Effector memory CD8-positive, alpha-beta T cell (primary cell): ENCODE measurements around the gene FPR2.
A peak's percentile ranks its signal among the peaks of the same experiment; 100 is the strongest.

ENCODE experiments used
- ATAC-seq: fragments of 150-1000 bp; cut with Tn5 transposase; replicated peaks from 2 replicates; pipeline ENCODE4 v1.10.0; 2021; ENCODE audit warnings: mild to moderate bottlenecking, moderate library complexity
- DNase-seq, 3 experiments: peaks; one replicate each; pipeline ENCODE4 v3.0.0; 2021
- H3K27ac Mint-ChIP-seq, 2 donors: one replicate each; pipeline ENCODE4 v1.8.0; 2022; ENCODE audit warnings: mild to moderate bottlenecking in 2 of 2, mixed read lengths in 2 of 2, moderate library complexity in 2 of 2
- H3K27me3 Mint-ChIP-seq, 2 donors: one replicate each; pipeline ENCODE4 v1.8.0; 2022; ENCODE audit warnings: mixed read lengths in 2 of 2
- H3K36me3 Mint-ChIP-seq: one replicate; pipeline ENCODE4 v1.8.0; 2022; ENCODE audit warnings: mild to moderate bottlenecking, moderate library complexity, mixed read lengths; ENCODE audit not compliant: insufficient read depth
- H3K4me1 Mint-ChIP-seq, 2 donors: one replicate each; pipeline ENCODE4 v1.8.0; 2022; ENCODE audit warnings: low read depth in 2 of 2, mixed read lengths in 2 of 2
- H3K4me3 Mint-ChIP-seq, 2 donors: one replicate each; pipeline ENCODE4 v1.8.0; 2022; ENCODE audit warnings: mild to moderate bottlenecking in 2 of 2, mixed read lengths in 2 of 2, moderate library complexity in 2 of 2
- H3K9me3 Mint-ChIP-seq, 2 donors: one replicate each; pipeline ENCODE4 v1.8.0; 2022; ENCODE audit warnings: mixed read lengths in 2 of 2

Gene FPR2

GRCh38 chr19:51807925-51808324 lies 46.9 kb downstream of the FPR2 start:
- ATAC-seq (no peak), DNase-seq (no peak)
- H3K27ac Mint-ChIP-seq: no peak overlapping the region
- peaks cover 7% of the 10 kb centered on the region in 2 donors for H3K9me3 Mint-ChIP-seq
- no peaks in the 10 kb centered on the region for H3K4me1 Mint-ChIP-seq
- no peaks in the 10 kb centered on the region for H3K27me3 Mint-ChIP-seq
- H3K36me3 Mint-ChIP-seq: no peaks in the 10 kb centered on the region
- H3K4me3 Mint-ChIP-seq: no peak overlapping the region

GRCh38 chr19:51808333-51808986 lies 47.5 kb downstream of the FPR2 start:
- DNase-seq (no peak), ATAC-seq (no peak)
- Mint-ChIP-seq H3K36me3 (no peaks in the 10 kb centered on the region), H3K27ac (no peak overlapping the region), H3K27me3 (no peaks in the 10 kb centered on the region), H3K4me3 (no peak overlapping the region), H3K4me1 (no peaks in the 10 kb centered on the region), H3K9me3 (peaks cover 4 to 7% of the 10 kb centered on the region in 2 donors)

- ATAC-seq: no peak
- H3K9me3 Mint-ChIP-seq: peaks cover 4 to 7% of the 10 kb centered on the region in 2 donors
- DNase-seq: no peak
- H3K4me3 Mint-ChIP-seq: no peak overlapping the region
- no peaks in the 10 kb centered on the region for H3K4me1 Mint-ChIP-seq
- no peak overlapping the region for H3K27ac Mint-ChIP-seq
- no peaks in the 10 kb centered on the region for H3K36me3 Mint-ChIP-seq
- H3K27me3 Mint-ChIP-seq: no peaks in the 10 kb centered on the region
These were observed 48.8 kb downstream of the FPR2 start for GRCh38 chr19:51809787-51810186.

GRCh38 chr19:51810223-51810622 lies 49.2 kb downstream of the FPR2 start:
- Mint-ChIP-seq H3K4me3 (no peak overlapping the region), H3K4me1 (no peaks in the 10 kb centered on the region), H3K27ac (no peak overlapping the region), H3K36me3 (no peaks in the 10 kb centered on the region), H3K27me3 (no peaks in the 10 kb centered on the region), H3K9me3 (peaks cover 4 to 7% of the 10 kb centered on the region in 2 donors)
- no peak for DNase-seq
- ATAC-seq: no peak

- H3K4me3 Mint-ChIP-seq: no peak overlapping the region
- H3K27me3 Mint-ChIP-seq: no peaks in the 10 kb centered on the region
- ATAC-seq (peak; percentile 16), DNase-seq (no peak)
- peaks cover 4 to 7% of the 10 kb centered on the region in 2 donors for H3K9me3 Mint-ChIP-seq
- no peaks in the 10 kb centered on the region for H3K4me1 Mint-ChIP-seq
- no peak overlapping the region for H3K27ac Mint-ChIP-seq
- no peaks in the 10 kb centered on the region for H3K36me3 Mint-ChIP-seq
These were observed 50.4 kb downstream of the FPR2 start for GRCh38 chr19:51811344-51811743.

- no peaks in the 10 kb centered on the region for H3K4me1 Mint-ChIP-seq
- no peak for ATAC-seq
- DNase-seq: no peak
- no peak overlapping the region for H3K4me3 Mint-ChIP-seq
- no peaks in the 10 kb centered on the region for H3K36me3 Mint-ChIP-seq
- H3K9me3 Mint-ChIP-seq: peaks cover 0 to 28% of the 10 kb centered on the region in 2 donors
- H3K27ac Mint-ChIP-seq: no peak overlapping the region
- peaks cover 0 to 5% of the 10 kb centered on the region in 2 donors for H3K27me3 Mint-ChIP-seq
These were observed 54.1 kb downstream of the FPR2 start for GRCh38 chr19:51815043-51815442.

GRCh38 chr19:51816711-51817110 lies 55.7 kb downstream of the FPR2 start:
- no peak overlapping the region for H3K4me3 Mint-ChIP-seq
- H3K36me3 Mint-ChIP-seq: no peaks in the 10 kb centered on the region
- DNase-seq: no peak
- ATAC-seq: no peak
- H3K27ac Mint-ChIP-seq: no peak overlapping the region
- no peaks in the 10 kb centered on the region for H3K4me1 Mint-ChIP-seq
- peaks cover 0 to 29% of the 10 kb centered on the region in 2 donors for H3K9me3 Mint-ChIP-seq
- peaks cover 0 to 5% of the 10 kb centered on the region in 2 donors for H3K27me3 Mint-ChIP-seq

GRCh38 chr19:51820011-51820410 lies 59.0 kb downstream of the FPR2 start:
- H3K4me1 Mint-ChIP-seq: no peaks in the 10 kb centered on the region
- H3K36me3 Mint-ChIP-seq: no peaks in the 10 kb centered on the region
- H3K27ac Mint-ChIP-seq: no peak overlapping the region
- no peak for ATAC-seq
- peaks cover 3 to 37% of the 10 kb centered on the region in 2 donors for H3K9me3 Mint-ChIP-seq
- no peak for DNase-seq
- no peak overlapping the region for H3K4me3 Mint-ChIP-seq
- peaks cover 5 to 12% of the 10 kb centered on the region in 2 donors for H3K27me3 Mint-ChIP-seq
